ENCODE measurements around the gene TMEM44. TPM values are rescaled to one million over a fixed set of nuclear protein-coding genes. Genes with fewer than 3 reads are reported as not detected.

TMEM44 gene
- total RNA-seq, 4 donors from 2014 or later, result 8.1 to 17.7 (median 11.6) TPM

- TF ChIP-seq, protein P1, sequence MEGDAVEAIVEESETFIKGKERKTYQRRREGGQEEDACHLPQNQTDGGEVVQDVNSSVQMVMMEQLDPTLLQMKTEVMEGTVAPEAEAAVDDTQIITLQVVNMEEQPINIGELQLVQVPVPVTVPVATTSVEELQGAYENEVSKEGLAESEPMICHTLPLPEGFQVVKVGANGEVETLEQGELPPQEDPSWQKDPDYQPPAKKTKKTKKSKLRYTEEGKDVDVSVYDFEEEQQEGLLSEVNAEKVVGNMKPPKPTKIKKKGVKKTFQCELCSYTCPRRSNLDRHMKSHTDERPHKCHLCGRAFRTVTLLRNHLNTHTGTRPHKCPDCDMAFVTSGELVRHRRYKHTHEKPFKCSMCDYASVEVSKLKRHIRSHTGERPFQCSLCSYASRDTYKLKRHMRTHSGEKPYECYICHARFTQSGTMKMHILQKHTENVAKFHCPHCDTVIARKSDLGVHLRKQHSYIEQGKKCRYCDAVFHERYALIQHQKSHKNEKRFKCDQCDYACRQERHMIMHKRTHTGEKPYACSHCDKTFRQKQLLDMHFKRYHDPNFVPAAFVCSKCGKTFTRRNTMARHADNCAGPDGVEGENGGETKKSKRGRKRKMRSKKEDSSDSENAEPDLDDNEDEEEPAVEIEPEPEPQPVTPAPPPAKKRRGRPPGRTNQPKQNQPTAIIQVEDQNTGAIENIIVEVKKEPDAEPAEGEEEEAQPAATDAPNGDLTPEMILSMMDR (IDR thresholded peaks at IDR 0.05; ENCODE audit: low read depth), result no peak
Observed at GRCh38 chr3:194575484-194576210, 57.6 kb downstream of the TMEM44 start.

DNA sequence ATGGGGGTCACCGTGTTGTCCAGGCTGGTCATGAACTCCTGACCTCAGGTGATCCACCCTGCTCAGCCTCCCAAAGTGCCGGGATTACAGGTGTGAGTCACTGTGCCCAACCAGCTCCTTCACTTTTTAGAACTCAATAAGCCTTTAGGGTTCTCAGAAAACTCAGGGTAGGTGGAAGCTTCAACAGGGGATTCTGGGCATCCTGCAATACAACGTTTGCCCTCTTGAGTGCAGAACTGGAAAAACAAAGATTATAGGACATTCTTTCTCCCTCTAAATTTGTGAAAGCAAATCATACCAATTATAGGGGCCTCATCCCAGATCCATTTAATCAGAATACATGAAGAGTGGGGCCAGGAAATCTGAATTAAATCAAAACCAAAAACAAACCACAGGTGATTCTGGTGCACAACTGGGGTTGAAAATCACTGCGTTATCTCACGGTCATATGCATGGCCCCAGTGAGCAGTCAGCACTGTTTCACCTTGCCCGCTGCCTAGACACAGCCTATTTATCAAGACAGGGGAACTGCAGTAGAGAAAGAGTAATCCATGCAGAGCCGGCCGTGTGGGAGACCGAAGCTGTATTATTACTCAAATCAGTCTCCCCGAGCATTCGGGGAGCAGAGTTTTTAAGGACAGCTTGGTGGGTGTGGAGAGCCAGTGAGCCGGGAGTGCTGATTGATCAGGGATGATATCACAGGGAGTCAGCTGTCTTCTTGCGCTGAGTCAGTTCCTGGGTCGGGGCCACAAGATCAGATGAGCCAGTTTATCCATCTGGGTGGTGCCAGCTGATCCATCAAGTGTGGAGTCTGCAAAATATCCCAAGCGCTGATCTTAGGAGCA lies 58.4 kb downstream of the TMEM44 start:
- TF ChIP-seq, protein P1 (IDR thresholded peaks at IDR 0.05; ENCODE audit: low read depth), result no peak

DNA sequence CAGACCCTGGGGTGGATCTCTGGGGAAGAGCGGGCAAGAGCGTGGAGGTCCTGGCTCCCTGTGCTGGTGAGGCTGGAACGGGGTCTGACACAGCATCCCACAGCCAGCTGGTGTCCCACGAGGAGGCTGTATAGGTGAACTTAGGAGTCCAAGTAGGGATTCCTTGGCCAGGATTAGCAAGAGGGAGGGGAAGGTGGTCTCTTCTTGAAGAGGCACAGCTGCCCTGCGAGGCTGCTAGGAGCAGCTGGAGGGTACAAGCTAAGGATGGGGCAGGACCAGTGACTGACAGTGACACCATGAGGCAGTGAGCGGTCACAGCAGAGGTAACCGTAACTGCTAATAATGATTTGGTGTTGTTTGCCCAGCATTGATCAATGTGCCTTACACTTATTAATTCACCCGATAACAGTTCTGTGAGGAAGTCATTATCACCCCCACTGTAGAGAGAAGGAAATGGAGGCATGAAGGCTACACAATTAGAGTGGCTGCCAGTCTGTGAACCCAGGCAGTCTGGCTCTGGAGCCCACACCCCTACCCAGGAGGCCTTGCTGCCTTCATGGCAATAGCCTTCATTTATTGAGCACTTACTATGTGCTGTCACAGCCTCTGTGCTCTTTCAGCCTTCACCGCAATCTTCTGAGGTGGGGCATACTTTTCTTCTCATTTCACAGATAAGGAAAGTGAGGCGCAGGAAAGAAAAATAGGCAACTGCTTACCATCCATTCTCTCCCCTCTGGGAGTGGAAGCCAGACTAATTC lies 59.4 kb downstream of the TMEM44 start:
- TF ChIP-seq, protein P1 (IDR thresholded peaks at IDR 0.05; ENCODE audit: low read depth), result no peak

DNA sequence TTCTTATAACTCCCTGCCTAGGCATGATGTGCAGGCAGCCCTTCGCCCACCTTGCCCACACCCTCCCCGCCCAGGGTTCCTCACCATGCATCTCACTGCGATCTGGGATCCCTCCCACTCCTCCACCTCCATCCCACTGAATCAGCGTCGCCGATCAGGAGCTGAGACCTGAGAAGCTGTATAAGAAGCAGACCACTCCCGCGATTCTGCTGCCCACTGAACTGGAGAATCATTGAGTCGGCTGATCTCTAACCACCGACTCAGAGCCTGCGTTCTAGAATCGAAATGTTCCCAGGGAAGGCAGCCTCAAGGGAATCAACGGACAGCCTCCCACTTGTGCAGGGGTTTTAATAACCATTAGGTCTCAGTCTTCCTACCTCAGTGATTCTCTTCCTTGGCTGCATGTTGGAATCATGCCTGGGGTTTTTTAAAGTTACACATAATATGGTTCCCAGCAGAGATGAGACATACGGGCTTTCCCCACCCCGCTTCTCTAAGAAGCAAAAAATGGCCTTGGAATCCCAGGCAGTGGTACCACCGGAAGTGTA lies 60.2 kb downstream of the TMEM44 start:
- TF ChIP-seq, protein P1 (IDR thresholded peaks at IDR 0.05; ENCODE audit: low read depth), result no peak

DNA sequence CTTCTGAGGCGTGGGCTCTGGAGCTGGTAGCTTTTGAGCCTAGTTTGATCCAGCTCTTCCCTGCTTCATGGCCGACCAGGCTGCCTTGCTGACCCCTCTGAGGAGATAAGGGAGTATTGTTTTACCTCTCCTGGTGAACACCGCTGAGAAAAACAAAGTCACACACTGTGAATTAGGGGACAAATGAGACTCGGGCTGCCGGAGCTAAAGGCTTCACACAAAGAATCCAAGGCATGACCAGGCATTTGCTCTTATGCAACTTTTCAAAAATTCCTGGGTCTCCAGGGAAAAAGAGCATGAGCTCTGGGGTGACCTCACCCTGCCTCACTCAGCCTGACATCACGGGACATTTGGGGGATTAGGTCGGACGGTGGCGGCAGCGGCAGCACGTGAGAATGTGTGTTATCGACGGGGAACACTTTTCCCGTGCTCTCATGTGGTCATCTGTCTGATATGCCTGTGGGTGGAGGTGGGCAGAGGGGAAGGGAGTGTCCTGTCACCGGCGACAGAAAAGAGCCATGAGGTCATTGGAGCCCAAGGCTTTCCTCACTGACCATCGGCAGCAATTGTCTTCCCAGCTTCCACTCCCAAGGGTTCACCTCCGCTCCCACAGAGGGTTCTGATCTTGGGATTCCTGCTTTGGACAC lies 61.0 kb downstream of the TMEM44 start:
- TF ChIP-seq, protein P1 (IDR thresholded peaks at IDR 0.05; ENCODE audit: low read depth), result no peak

DNA sequence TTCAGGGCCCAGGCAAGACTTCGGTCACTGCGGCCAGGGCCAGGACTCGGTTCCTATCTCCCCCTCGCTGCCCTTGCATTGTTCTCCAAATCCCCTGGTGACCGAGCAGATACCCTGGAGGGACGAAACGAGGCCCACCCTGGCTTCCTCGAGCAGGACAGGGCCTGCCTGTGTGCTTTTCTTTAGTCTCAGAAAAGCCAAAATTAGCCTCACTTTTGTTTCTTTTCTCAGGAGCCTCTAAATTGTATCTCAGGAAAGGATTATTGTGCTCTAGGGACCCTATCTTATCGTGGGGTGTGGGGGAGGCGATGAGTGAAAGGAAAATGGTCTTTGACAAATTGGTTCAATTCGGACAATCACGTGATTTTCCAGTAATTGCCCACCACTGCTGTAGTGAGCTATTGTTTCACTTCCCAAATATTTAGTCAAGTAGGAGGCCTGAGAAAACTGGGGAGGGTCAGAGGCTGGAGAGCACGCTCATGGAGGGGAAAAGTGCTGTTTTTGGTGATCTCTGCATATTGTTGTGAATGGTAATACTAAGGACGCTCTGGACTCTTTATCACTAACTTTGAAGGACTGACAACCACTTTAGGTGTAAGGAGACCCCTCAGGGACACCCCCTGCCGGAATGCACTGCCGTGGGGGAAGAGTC lies 61.6 kb downstream of the TMEM44 start:
- TF ChIP-seq, protein P1 (IDR thresholded peaks at IDR 0.05; ENCODE audit: low read depth), result no peak

Measured in subcutaneous adipose tissue (tissue), 4 donors.